Activated CD8-positive, alpha-beta T cell treated with anti-CD3 and anti-CD28 coated beads for 36 hours (primary cell): ENCODE results near the gene CBFA2T3. TPM values are rescaled to one million over a fixed set of nuclear protein-coding genes. Genes with fewer than 3 reads are reported as not detected.

Experiments used
- ATAC-seq: fragments of 200-7000 bp; cut with Tn5 transposase; one replicate; pipeline ENCODE4 v1.10.0; 2021; ENCODE audit warnings: mild to moderate bottlenecking, moderate library complexity
- CTCF ChIA-PET: fragments of 350-600 bp; sonication (Branson Sonifier 250); formaldehyde crosslinking; loops from one replicate; lab custom pipeline; 2021; ENCODE audit warnings: antibody characterized with exemption; lab: Charles Lee
- POLR2A ChIA-PET: fragments of 350-600 bp; sonication (Branson Sonifier 250); formaldehyde crosslinking; loops from one replicate; lab custom pipeline; 2021; ENCODE audit warnings: antibody characterized with exemption; lab: Charles Lee
- DNase-seq: peaks from one replicate; pipeline ENCODE4 v3.0.0-alpha.2; 2020
- H3K27ac Mint-ChIP-seq: one replicate; pipeline ENCODE4 v1.8.0; 2021; ENCODE audit warnings: mild to moderate bottlenecking, mixed read lengths
- H3K27me3 Mint-ChIP-seq: one replicate; pipeline ENCODE4 v1.8.0; 2021; ENCODE audit warnings: mixed read lengths
- H3K36me3 Mint-ChIP-seq: one replicate; pipeline ENCODE4 v1.8.0; 2021; ENCODE audit warnings: low read depth, mixed read lengths
- H3K4me1 Mint-ChIP-seq: one replicate; pipeline ENCODE4 v1.8.0; 2021; ENCODE audit warnings: low read depth, mixed read lengths
- H3K4me3 Mint-ChIP-seq: one replicate; pipeline ENCODE4 v1.8.0; 2021; ENCODE audit warnings: mild to moderate bottlenecking, moderate library complexity, mixed read lengths
- H3K9me3 Mint-ChIP-seq: one replicate; pipeline ENCODE4 v1.8.0; 2021; ENCODE audit warnings: mixed read lengths
- CTCF ChIP-seq: fragments of 200-600 bp; IDR thresholded peaks from one replicate; pipeline ENCODE4 v1.8.0; 2022; ENCODE audit warnings: antibody characterized with exemption, mild to moderate bottlenecking
- intact Hi-C: fragments of 100-400 bp; cut with micrococcal nuclease; formaldehyde crosslinking; loops from one replicate; pipeline ENCODE4 v1.10.0; 2022
- total RNA-seq, 2 experiments: library from RNA; stranded (reverse); gene quantifications; one replicate each; pipeline ENCODE4 v1.2.3, GENCODE V29; 2021

Gene CBFA2T3
- under 1 TPM; 0.14 to 0.34 TPM for total RNA-seq

GRCh38 chr16:88977018-88977811 is at the start of gene CBFA2T3:
Gene CBFA2T3, minus strand, starts transcription at chr16:88977207. Its CDS starts 400 bp downstream, at chr16:88976807.
- ATAC-seq = no peak
- peaks cover 28% of the 10 kb centered on the region for H3K27me3 Mint-ChIP-seq
- CTCF ChIA-PET = no interaction called here

DNA sequence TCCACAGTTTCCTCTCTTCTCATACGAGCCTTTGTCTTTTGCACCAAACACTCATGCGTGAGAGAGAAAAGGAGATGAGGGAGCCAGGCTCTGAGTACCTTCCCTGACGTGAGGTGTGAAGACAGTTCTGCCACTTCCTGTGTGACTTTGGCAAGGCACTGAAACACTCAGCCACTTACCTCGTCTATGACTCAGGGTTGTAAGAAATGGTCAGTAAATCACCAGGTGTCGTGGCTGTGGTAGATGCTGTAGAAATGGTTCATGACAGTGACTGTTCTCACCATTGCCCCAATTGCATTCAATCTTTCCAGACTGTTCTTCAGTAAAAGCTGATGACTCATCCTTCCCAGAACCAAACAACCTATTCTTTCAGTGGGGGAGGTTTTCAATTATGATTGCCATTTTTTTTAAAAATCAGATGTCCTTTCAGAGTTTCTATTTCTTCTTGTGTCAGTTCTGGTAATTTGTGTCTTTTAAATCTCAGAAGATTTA is 49.2 kb upstream of the CBFA2T3 start:
- Mint-ChIP-seq H3K27ac (peak overlapping the region; percentile 86), H3K36me3 (peaks cover 9% of the 10 kb centered on the region), H3K4me3 (no peak overlapping the region), H3K27me3 (peaks cover 2% of the 10 kb centered on the region), H3K4me1 (peaks cover 30% of the 10 kb centered on the region), H3K9me3 (peaks cover 17% of the 10 kb centered on the region)
- ATAC-seq (peak; percentile 98), DNase-seq (peak; percentile 89)
- intact Hi-C loops = loop anchor here (10.0 kb wide), 1 partner anchor 69 kb away; the partner anchor contains the start of gene ACSF3
- TF ChIP-seq CTCF = no peak
- ChIA-PET POLR2A (interaction anchor here (1.1 to 1.3 kb wide), 2 partner anchors 8 to 168 kb away, joined by 3 to 4 read pairs; no protein-coding TSS in a partner anchor), CTCF (interaction anchor here (1.1 kb wide), 1 partner anchor 89 kb away, joined by 3 read pairs; no protein-coding TSS in a partner anchor)

More at GRCh38 chr16:88977018-88977811, at the start of gene CBFA2T3:
- intact Hi-C loops = no loop called here
- H3K9me3 Mint-ChIP-seq = no peaks in the 10 kb centered on the region
- POLR2A ChIA-PET = no interaction called here
- no peak for TF ChIP-seq CTCF
- H3K27ac Mint-ChIP-seq = no peak within 1 kb of the TSS
- no peak within 1 kb of the TSS for H3K4me3 Mint-ChIP-seq
- H3K36me3 Mint-ChIP-seq = no peaks in the 10 kb centered on the region
- no peak for DNase-seq
- no peaks in the 10 kb centered on the region for H3K4me1 Mint-ChIP-seq

DNA sequence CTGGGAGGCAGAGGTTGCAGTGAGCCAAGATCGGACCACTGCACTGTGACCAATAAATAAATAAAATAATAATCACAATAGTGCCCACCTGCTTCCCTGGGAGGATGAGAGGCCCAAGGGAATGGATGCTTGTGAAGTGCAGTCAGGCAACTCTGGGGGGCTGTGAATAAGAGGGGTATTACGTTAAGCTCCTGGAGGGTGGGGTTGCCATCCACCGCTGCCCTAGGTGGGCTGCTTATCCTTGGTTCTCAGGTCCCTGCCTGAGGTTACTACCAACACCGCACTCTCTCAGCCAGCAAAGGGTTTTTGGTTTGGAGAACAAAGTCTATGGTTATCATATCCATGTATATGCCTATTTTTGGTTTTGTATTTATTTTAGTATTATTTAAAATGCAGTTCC is 48.6 kb upstream of the CBFA2T3 start:
- Mint-ChIP-seq H3K4me3 (no peak overlapping the region), H3K27me3 (no peaks in the 10 kb centered on the region), H3K9me3 (peaks cover 14% of the 10 kb centered on the region), H3K4me1 (peaks cover 26% of the 10 kb centered on the region), H3K27ac (peak overlapping the region; percentile 86), H3K36me3 (peaks cover 7% of the 10 kb centered on the region)
- ChIA-PET CTCF (no interaction called here), POLR2A (interaction anchor here (1.1 to 1.3 kb wide), 2 partner anchors 9 to 168 kb away, joined by 3 to 4 read pairs; no protein-coding TSS in a partner anchor)
- no peak for ATAC-seq
- TF ChIP-seq CTCF = no peak
- DNase-seq = no peak
- intact Hi-C loops = loop anchor here (10.0 kb wide), 1 partner anchor 69 kb away; the partner anchor contains the start of gene ACSF3

DNA sequence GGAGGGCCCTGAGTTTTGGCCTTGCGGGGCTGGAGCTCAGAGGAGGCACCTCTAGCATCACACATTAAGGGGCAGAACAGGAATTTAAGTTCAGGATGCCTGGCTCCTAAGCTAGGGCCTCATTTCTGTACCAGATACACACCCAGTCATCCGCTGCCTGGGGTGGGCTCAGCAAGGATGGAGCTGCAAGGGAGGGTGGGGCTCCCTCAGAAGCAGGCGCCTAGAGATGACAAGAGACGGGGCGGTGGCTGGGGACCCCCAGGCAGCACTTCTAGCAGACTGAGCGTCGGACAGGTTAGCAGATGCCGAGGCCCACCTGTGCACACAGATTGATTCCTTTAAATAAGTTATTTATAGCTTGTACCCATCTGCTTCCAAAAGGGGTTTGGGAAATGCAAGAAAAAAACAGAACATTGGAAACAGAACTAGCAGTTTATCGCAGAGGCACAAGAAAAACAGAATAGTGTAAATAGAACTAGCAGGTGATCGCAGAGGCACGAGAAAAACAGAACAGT is 47.6 kb upstream of the CBFA2T3 start:
- Mint-ChIP-seq H3K27ac (no peak overlapping the region), H3K4me1 (peaks cover 34% of the 10 kb centered on the region), H3K9me3 (peaks cover 14% of the 10 kb centered on the region), H3K27me3 (no peaks in the 10 kb centered on the region), H3K4me3 (no peak overlapping the region), H3K36me3 (peaks cover 7% of the 10 kb centered on the region)
- ChIA-PET POLR2A (no interaction called here), CTCF (no interaction called here)
- ATAC-seq (no peak), DNase-seq (no peak)
- TF ChIP-seq CTCF = no peak
- intact Hi-C loops = loop anchor here (10.0 kb wide), 1 partner anchor 70 kb away; the partner anchor contains the start of gene ACSF3
